K562 (cell line): ENCODE measurements around the gene DUSP5. TPM values are rescaled to one million over a fixed set of nuclear protein-coding genes. Genes with fewer than 3 reads are reported as not detected.

ENCODE experiments used
- CBX2 ChIP-seq: fragments of 200-600 bp; sonication (generic); IDR thresholded peaks from one replicate; pipeline ENCODE4 v1.6.1; 2012; ENCODE audit warnings: mild to moderate bottlenecking, low read length, inconsistent platforms; ENCODE audit not compliant: insufficient read depth, poor library complexity, severe bottlenecking
- FOS ChIP-seq: IDR thresholded peaks from 3 replicates; pipeline ENCODE4 v1.6.1; 2011; ENCODE audit not compliant: insufficient read length; ENCODE audit errors: extremely low read depth
- HIVEP1 ChIP-seq: fragments of 250-450 bp; sonication (Bioruptor Pico); IDR thresholded peaks from 2 replicates; pipeline ENCODE4 v1.4.0; 2020; ENCODE audit warnings: mild to moderate bottlenecking
- HOMEZ ChIP-seq: fragments of 250-450 bp; sonication (Bioruptor Pico); IDR thresholded peaks from 2 replicates; pipeline ENCODE4 v1.4.0; 2020; ENCODE audit warnings: mild to moderate bottlenecking, moderate library complexity
- LARP7 ChIP-seq: fragments of 450-650 bp; IDR thresholded peaks from 2 replicates; pipeline ENCODE4 v1.6.1; 2016
- RCOR1 ChIP-seq, 2 experiments: IDR thresholded peaks; 2 replicates each; pipeline ENCODE4 v1.6.1; 2012; ENCODE audit warnings: low read depth in 2 of 2, low read length in 2 of 2, borderline replicate concordance in 1 of 2, improper control_type of control experiment in 1 of 2
- REST ChIP-seq, 2 experiments: fragments of 450-650 bp; formaldehyde crosslinking in 1 of 2; IDR thresholded peaks; 2 replicates each; pipeline versions ENCODE4 v1.4.0 to v1.6.1; 2014 to 2020; ENCODE audit warnings: mild to moderate bottlenecking in 2 of 2, borderline replicate concordance in 1 of 2, low read depth in 1 of 2
- YBX1 ChIP-seq: fragments of 450-650 bp; IDR thresholded peaks from 2 replicates; pipeline ENCODE4 v1.7.1; 2016; ENCODE audit warnings: mild to moderate bottlenecking
- ZBTB26 ChIP-seq: fragments of 450-650 bp; formaldehyde crosslinking; IDR thresholded peaks from 2 replicates; pipeline ENCODE4 v1.4.0; 2022; ENCODE audit warnings: missing genetic modification characterization
- ZNF146 ChIP-seq: IDR thresholded peaks from one replicate; pipeline ENCODE4 v1.6.1; 2018; ENCODE audit warnings: missing compliant biosample characterization; ENCODE audit not compliant: unreplicated experiment
- ZNF76 ChIP-seq: fragments of 250-450 bp; sonication (Bioruptor Pico); IDR thresholded peaks from 2 replicates; pipeline ENCODE4 v1.4.0; 2020; ENCODE audit warnings: mild to moderate bottlenecking, moderate library complexity, borderline replicate concordance
- polyA plus RNA-seq, 8 experiments: library from polyadenylated mRNA; depleted of rRNA in 4 of 8; stranded (reverse) in 5 of 8; unstranded in 3 of 8; fragments of >200 nt; fragmentation: Nextera tagmentation in 2 of 8; fragmentation: Illumina TruSeq in 1 of 8; extraction: Ambion mirVana in 2 of 8; extraction: Trizol in 1 of 8; gene quantifications; 2 replicates each; pipeline versions ENCODE4 v1.2.1 to v1.2.3, GENCODE V29; 2011 to 2014; ENCODE audit warnings: inconsistent platforms in 1 of 8, missing spikeins in 1 of 8
- total RNA-seq, 7 experiments: library from RNA; depleted of rRNA in 6 of 7; stranded (reverse); fragments of >200 nt in 6 of 7; fragmentation: Illumina TruSeq in 2 of 7; extraction: Trizol in 2 of 7; gene quantifications; 2 replicates each; pipeline versions ENCODE4 v1.2.1 to v1.2.3, GENCODE V29; 2011 to 2021; ENCODE audit warnings: low replicate concordance in 1 of 7

Gene DUSP5
- total and polyA plus RNA-seq, 9 of the 15 experiments (the other 6 are each of a cell fraction or from before 2014, with no cell fraction given), result 0.49 to 3.4 (median 2.0) TPM

GRCh38 chr10:110498087-110498981 lies 627 bp downstream of the DUSP5 start (continued):
- TF ChIP-seq ZBTB26 (CRISPR knock-in tag), result no peak
- TF ChIP-seq RCOR1 (IDR thresholded peaks at IDR 0.05; ENCODE audit: borderline replicate concordance in 1 of 2, low read depth in 2 of 2, low read length in 2 of 2), result no peak
- no peak for TF ChIP-seq FOS
- TF ChIP-seq ZNF76, result no peak
- no peak for TF ChIP-seq HIVEP1
- TF ChIP-seq REST (IDR thresholded peaks at IDR 0.05; ENCODE audit: borderline replicate concordance), result peak; percentile 70
- TF ChIP-seq REST (CRISPR knock-in tag; IDR thresholded peaks at IDR 0.05; ENCODE audit: low read depth), result no peak
- TF ChIP-seq LARP7, result no peak
- TF ChIP-seq HOMEZ (CRISPR knock-in tag), result no peak
- TF ChIP-seq YBX1, result no peak
- no peak for TF ChIP-seq ZNF146 (CRISPR knock-in tag)
- TF ChIP-seq CBX2, result no peak
